ENCODE measurements around the gene IGSF21.
A peak's percentile ranks its signal among the peaks of the same experiment; 100 is the strongest.

The IGSF21 gene

DNA sequence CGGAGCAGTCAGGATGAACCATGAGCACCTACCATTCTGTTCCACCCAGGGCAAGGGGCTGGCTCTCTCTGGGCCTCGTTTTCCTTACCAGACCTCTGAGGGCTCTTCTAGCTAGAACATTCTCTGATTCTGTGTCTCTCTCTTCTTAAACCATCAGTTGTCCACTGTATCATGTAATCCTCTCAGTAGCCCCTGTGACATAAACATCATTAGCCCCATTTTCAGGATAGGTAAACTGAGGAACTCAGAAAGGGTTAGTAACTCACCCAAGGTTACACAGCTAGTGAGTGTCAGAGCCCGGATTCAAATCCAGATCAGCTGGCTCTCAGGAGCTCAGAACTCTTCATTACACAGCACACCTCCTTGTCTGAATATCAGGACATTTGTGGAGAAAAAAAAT lies 22.8 kb downstream of the IGSF21 start:
- H3K4me3 ChIP-seq (ENCODE audit: low read depth, low read length): no peak overlapping the region
- no peak overlapping the region for H3K27ac ChIP-seq
- peaks cover 4% of the 10 kb centered on the region; the same call in 1 of the 2 replicates for H3K36me3 ChIP-seq
- TF ChIP-seq, protein P1, sequence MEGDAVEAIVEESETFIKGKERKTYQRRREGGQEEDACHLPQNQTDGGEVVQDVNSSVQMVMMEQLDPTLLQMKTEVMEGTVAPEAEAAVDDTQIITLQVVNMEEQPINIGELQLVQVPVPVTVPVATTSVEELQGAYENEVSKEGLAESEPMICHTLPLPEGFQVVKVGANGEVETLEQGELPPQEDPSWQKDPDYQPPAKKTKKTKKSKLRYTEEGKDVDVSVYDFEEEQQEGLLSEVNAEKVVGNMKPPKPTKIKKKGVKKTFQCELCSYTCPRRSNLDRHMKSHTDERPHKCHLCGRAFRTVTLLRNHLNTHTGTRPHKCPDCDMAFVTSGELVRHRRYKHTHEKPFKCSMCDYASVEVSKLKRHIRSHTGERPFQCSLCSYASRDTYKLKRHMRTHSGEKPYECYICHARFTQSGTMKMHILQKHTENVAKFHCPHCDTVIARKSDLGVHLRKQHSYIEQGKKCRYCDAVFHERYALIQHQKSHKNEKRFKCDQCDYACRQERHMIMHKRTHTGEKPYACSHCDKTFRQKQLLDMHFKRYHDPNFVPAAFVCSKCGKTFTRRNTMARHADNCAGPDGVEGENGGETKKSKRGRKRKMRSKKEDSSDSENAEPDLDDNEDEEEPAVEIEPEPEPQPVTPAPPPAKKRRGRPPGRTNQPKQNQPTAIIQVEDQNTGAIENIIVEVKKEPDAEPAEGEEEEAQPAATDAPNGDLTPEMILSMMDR (IDR thresholded peaks at IDR 0.05; ENCODE audit: low read depth, low read length): no peak
- no peaks in the 10 kb centered on the region for H3K27me3 ChIP-seq (ENCODE audit: insufficient read depth, low read depth, severe bottlenecking)
- no peak for DNase-seq
- H3K9me3 ChIP-seq (ENCODE audit: severe bottlenecking): no peaks in the 10 kb centered on the region

DNA sequence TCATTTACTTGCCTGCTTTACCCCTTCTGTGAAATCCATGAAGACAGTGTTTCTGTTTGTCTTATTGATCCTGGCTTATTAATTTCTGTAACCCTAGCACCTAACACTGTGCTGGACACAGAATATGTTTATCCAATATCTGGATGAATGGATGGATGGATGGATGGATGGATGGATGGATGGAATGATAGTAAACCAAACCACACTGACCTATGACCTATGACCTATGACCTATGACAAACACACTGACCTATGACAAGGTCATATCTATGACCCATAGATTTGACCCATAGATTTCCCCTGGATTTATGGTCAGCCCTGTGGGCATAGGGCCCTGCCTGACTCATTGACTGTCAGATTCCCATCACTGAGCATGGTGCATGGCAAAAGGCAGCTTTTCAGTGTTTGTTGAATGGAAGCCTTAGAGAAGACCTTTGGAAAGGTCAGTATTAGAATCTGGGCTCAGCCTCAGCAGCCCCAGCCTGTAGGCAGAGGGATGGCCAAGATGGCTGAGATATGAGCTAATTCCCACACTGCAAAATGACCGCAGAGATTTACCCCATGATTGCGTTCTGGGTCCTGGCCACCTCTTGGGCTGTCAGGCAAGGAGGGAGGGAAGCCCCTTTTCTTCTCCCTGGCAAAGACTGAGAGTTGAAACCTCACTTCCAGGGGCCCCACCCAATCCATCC lies 24.6 kb downstream of the IGSF21 start:
- H3K9me3 ChIP-seq (ENCODE audit: severe bottlenecking): no peaks in the 10 kb centered on the region
- TF ChIP-seq, protein P1 (IDR thresholded peaks at IDR 0.05; ENCODE audit: low read depth, low read length): no peak
- no peaks in the 10 kb centered on the region for H3K36me3 ChIP-seq
- H3K27me3 ChIP-seq (ENCODE audit: insufficient read depth, low read depth, severe bottlenecking): no peaks in the 10 kb centered on the region
- no peak overlapping the region for H3K4me3 ChIP-seq (ENCODE audit: low read depth, low read length)
- no peak for DNase-seq
- no peak overlapping the region for H3K27ac ChIP-seq

- Histone ChIP-seq H3K4me3 (ENCODE audit: low read depth, low read length) (no peak overlapping the region), H3K27me3 (ENCODE audit: insufficient read depth, low read depth, severe bottlenecking) (no peaks in the 10 kb centered on the region), H3K36me3 (no peaks in the 10 kb centered on the region), H3K9me3 (ENCODE audit: severe bottlenecking) (no peaks in the 10 kb centered on the region), H3K27ac (no peak overlapping the region)
- no peak for DNase-seq
- TF ChIP-seq, protein P1 (IDR thresholded peaks at IDR 0.05; ENCODE audit: low read depth, low read length): no peak
Observed at GRCh38 chr1:18132711-18133541, 25.3 kb downstream of the IGSF21 start.

GRCh38 chr1:18134324-18135046 lies 26.9 kb downstream of the IGSF21 start:
- Histone ChIP-seq H3K27me3 (ENCODE audit: insufficient read depth, low read depth, severe bottlenecking) (no peaks in the 10 kb centered on the region), H3K4me3 (ENCODE audit: low read depth, low read length) (no peak overlapping the region), H3K9me3 (ENCODE audit: severe bottlenecking) (no peaks in the 10 kb centered on the region), H3K36me3 (no peaks in the 10 kb centered on the region), H3K27ac (peak overlapping the region; percentile 80)
- TF ChIP-seq, protein P1 (IDR thresholded peaks at IDR 0.05; ENCODE audit: low read depth, low read length): no peak
- DNase-seq: peak; percentile 77

DNA sequence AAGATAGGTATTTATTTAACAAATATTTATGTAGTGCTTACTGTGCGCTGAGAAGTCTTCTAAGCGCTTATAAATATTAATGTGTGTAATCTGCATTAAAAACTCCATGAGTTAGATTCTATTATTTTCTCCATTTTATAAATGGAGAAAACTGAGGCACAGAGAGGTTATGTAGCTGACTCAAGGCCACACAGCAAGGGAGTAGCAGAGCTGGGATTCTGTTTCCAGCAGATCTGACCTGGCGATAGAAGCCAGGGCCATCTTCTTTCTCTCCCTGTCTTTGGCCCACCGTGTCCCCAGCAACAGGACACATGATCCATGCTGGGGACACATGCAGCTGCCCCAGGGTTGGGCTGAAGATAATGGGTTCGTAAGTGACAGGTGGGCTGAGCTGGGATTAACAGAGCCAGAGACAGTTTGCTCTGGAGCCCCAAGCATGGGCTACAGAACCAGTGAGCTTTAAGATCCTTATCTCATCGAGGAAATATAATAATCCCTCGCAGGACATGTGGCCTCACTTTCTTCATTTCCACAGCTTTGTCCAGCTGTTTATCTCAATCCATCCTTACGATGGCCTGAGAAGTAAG lies 30.3 kb downstream of the IGSF21 start:
- Histone ChIP-seq H3K27ac (peak overlapping the region; percentile 31), H3K4me3 (ENCODE audit: low read depth, low read length) (no peak overlapping the region), H3K9me3 (ENCODE audit: severe bottlenecking) (no peaks in the 10 kb centered on the region), H3K36me3 (no peaks in the 10 kb centered on the region; the same call in 1 of the 2 replicates), H3K27me3 (ENCODE audit: insufficient read depth, low read depth, severe bottlenecking) (no peaks in the 10 kb centered on the region)
- TF ChIP-seq, protein P1 (IDR thresholded peaks at IDR 0.05; ENCODE audit: low read depth, low read length): no peak
- DNase-seq: peak; percentile 92

Data from WERI-Rb-1 (cell line).